Osteocyte (in vitro differentiated cells): ENCODE measurements around the gene VPS9D1. TPM values are rescaled to one million over a fixed set of nuclear protein-coding genes. Genes with fewer than 3 reads are reported as not detected.

Experiments used
- DNase-seq: peaks from one replicate; pipeline ENCODE4 v3.0.0; 2021; ENCODE audit warnings: mixed read lengths; ENCODE audit not compliant: unreplicated experiment; ENCODE audit errors: extremely low spot score
- H3K27ac Mint-ChIP-seq: one replicate; pipeline ENCODE4 v1.8.0; 2021; ENCODE audit warnings: mild to moderate bottlenecking, mixed read lengths; ENCODE audit not compliant: unreplicated experiment
- H3K27me3 Mint-ChIP-seq: one replicate; pipeline ENCODE4 v1.8.0; 2021; ENCODE audit warnings: mixed read lengths; ENCODE audit not compliant: unreplicated experiment
- H3K36me3 Mint-ChIP-seq: one replicate; pipeline ENCODE4 v1.8.0; 2021; ENCODE audit warnings: mixed read lengths; ENCODE audit not compliant: unreplicated experiment
- H3K4me1 Mint-ChIP-seq: one replicate; pipeline ENCODE4 v1.8.0; 2021; ENCODE audit warnings: mixed read lengths; ENCODE audit not compliant: unreplicated experiment
- H3K4me3 Mint-ChIP-seq: one replicate; pipeline ENCODE4 v1.8.0; 2021; ENCODE audit warnings: mild to moderate bottlenecking, moderate library complexity, mixed read lengths; ENCODE audit not compliant: unreplicated experiment
- H3K9me3 Mint-ChIP-seq: one replicate; pipeline ENCODE4 v1.8.0; 2021; ENCODE audit warnings: mixed read lengths; ENCODE audit not compliant: unreplicated experiment
- CTCF ChIP-seq: fragments of 200-600 bp; sonication (generic); IDR thresholded peaks from 2 replicates; pipeline ENCODE4 v1.5.0; 2021; ENCODE audit warnings: antibody characterized with exemption, mild to moderate bottlenecking, moderate library complexity
- total RNA-seq: library from RNA; stranded (reverse); gene quantifications from 2 replicates; pipeline ENCODE4 v1.2.1, GENCODE V29; 2021

VPS9D1 gene
- total RNA-seq, 1 donor from 2014 or later = 22.0 TPM

- no peak overlapping the region for H3K27ac Mint-ChIP-seq
These were observed 39.1 kb upstream of the VPS9D1 start for GRCh38 chr16:89759746-89760340.

GRCh38 chr16:89749637-89750036 lies 28.9 kb upstream of the VPS9D1 start:
- Mint-ChIP-seq H3K27me3 (no peaks in the 10 kb centered on the region), H3K27ac (no peak overlapping the region), H3K9me3 (no peaks in the 10 kb centered on the region), H3K4me3 (no peak overlapping the region), H3K4me1 (peaks cover 2% of the 10 kb centered on the region), H3K36me3 (no peaks in the 10 kb centered on the region)
- TF ChIP-seq CTCF = no peak
- DNase-seq = no peak

More at GRCh38 chr16:89759746-89760340, 39.1 kb upstream of the VPS9D1 start:
- Mint-ChIP-seq H3K4me1 (no peaks in the 10 kb centered on the region), H3K36me3 (peaks cover 4% of the 10 kb centered on the region), H3K4me3 (no peak overlapping the region), H3K27me3 (no peaks in the 10 kb centered on the region), H3K9me3 (no peaks in the 10 kb centered on the region)
- no peak for DNase-seq
- no peak for TF ChIP-seq CTCF

DNA sequence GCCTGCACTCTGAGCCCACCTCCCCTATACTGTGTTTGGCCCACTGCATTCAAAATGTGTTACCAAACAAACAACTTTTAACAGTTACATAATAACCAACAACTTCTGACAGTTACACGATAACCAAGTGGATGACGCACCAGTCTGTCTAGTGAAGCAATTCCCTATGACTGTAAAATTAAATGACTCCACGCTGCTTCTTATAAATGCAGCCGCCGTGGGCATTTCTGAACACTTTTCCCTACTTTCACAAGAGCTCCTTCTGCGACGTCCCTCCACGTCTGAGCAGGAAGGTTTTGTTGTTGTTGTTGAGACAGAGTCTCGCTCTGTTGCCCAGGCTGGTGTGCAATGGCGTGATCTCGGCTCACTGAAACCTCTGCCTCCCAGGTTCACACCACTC lies 28.2 kb upstream of the VPS9D1 start:
- H3K4me1 Mint-ChIP-seq = peaks cover 2% of the 10 kb centered on the region
- TF ChIP-seq CTCF = no peak
- H3K9me3 Mint-ChIP-seq = no peaks in the 10 kb centered on the region
- no peaks in the 10 kb centered on the region for H3K27me3 Mint-ChIP-seq
- no peak overlapping the region for H3K27ac Mint-ChIP-seq
- no peak for DNase-seq
- H3K4me3 Mint-ChIP-seq = no peak overlapping the region
- H3K36me3 Mint-ChIP-seq = no peaks in the 10 kb centered on the region

- Mint-ChIP-seq H3K9me3 (no peaks in the 10 kb centered on the region), H3K4me1 (peaks cover 2% of the 10 kb centered on the region), H3K27ac (no peak overlapping the region), H3K36me3 (no peaks in the 10 kb centered on the region), H3K27me3 (no peaks in the 10 kb centered on the region), H3K4me3 (no peak overlapping the region)
- DNase-seq = no peak
- TF ChIP-seq CTCF = no peak
These were observed 27.4 kb upstream of the VPS9D1 start for GRCh38 chr16:89748076-89748475.

- H3K4me3 Mint-ChIP-seq = no peak overlapping the region
- H3K4me1 Mint-ChIP-seq = peaks cover 2% of the 10 kb centered on the region
- no peak overlapping the region for H3K27ac Mint-ChIP-seq
- TF ChIP-seq CTCF = no peak
- peaks cover 2% of the 10 kb centered on the region for H3K36me3 Mint-ChIP-seq
- no peak for DNase-seq
- no peaks in the 10 kb centered on the region for H3K27me3 Mint-ChIP-seq
- H3K9me3 Mint-ChIP-seq = no peaks in the 10 kb centered on the region
These were observed 25.3 kb upstream of the VPS9D1 start for GRCh38 chr16:89746043-89746442.
